HepG2 (cell line): ENCODE data around the gene NABP2. TPM values are rescaled to one million over a fixed set of nuclear protein-coding genes. Genes with fewer than 3 reads are reported as not detected.
A peak's percentile ranks its signal among the peaks of the same experiment; 100 is the strongest.

Source experiments
- BCL3 ChIP-seq: sonication (generic); formaldehyde crosslinking; IDR thresholded peaks from 2 replicates; pipeline ENCODE4 v1.5.1; 2020; ENCODE audit warnings: mild to moderate bottlenecking, missing genetic modification reagents, moderate library complexity
- BHLHE40 ChIP-seq: IDR thresholded peaks from 2 replicates; pipeline ENCODE4 v1.6.1; 2011; ENCODE audit warnings: low read length, improper control_type of control experiment
- HOXA3 ChIP-seq: sonication (generic); formaldehyde crosslinking; IDR thresholded peaks from 2 replicates; pipeline ENCODE4 v1.5.0; 2020; ENCODE audit warnings: missing genetic modification reagents
- HOXA7 ChIP-seq: sonication (generic); formaldehyde crosslinking; IDR thresholded peaks from 2 replicates; pipeline ENCODE4 v1.8.1; 2022; ENCODE audit warnings: mild to moderate bottlenecking, missing genetic modification reagents, moderate library complexity
- MIER2 ChIP-seq: IDR thresholded peaks from 2 replicates; pipeline ENCODE4 v1.6.1; 2016; ENCODE audit warnings: missing biosample characterization, missing genetic modification reagents
- RBM39 ChIP-seq: fragments of 200-400 bp; formaldehyde crosslinking; IDR thresholded peaks from one replicate; pipeline ENCODE4 v1.6.1; 2018; ENCODE audit warnings: antibody characterized with exemption, mild to moderate bottlenecking, low read depth, low read length; ENCODE audit not compliant: poor library complexity, severe bottlenecking
- REPIN1 ChIP-seq: sonication (generic); formaldehyde crosslinking; IDR thresholded peaks from 2 replicates; pipeline ENCODE4 v1.8.0; 2022; ENCODE audit warnings: missing genetic modification reagents, low read depth, mild to moderate bottlenecking, borderline replicate concordance
- ZNF121 ChIP-seq: sonication (generic); formaldehyde crosslinking; IDR thresholded peaks from 2 replicates; pipeline ENCODE4 v1.5.0; 2020; ENCODE audit warnings: mild to moderate bottlenecking, missing genetic modification reagents
- ZNF142 ChIP-seq: sonication (generic); formaldehyde crosslinking; IDR thresholded peaks from 2 replicates; pipeline ENCODE4 v1.4.0; 2020; ENCODE audit warnings: missing genetic modification reagents
- ZNF207 ChIP-seq: fragments of 450-650 bp; IDR thresholded peaks from 2 replicates; pipeline ENCODE4 v1.6.1; 2016; ENCODE audit warnings: antibody characterized with exemption, borderline replicate concordance
- ZNF33B ChIP-seq: sonication (generic); formaldehyde crosslinking; IDR thresholded peaks from 2 replicates; pipeline ENCODE4 v1.5.1; 2020; ENCODE audit warnings: mild to moderate bottlenecking, missing genetic modification reagents
- ZNF496 ChIP-seq: sonication (generic); formaldehyde crosslinking; IDR thresholded peaks from 2 replicates; pipeline ENCODE4 v1.8.1; 2023; ENCODE audit warnings: mild to moderate bottlenecking, moderate library complexity, missing genetic modification reagents; ENCODE audit not compliant: insufficient replicate concordance
- ZNF768 ChIP-seq: sonication (generic); formaldehyde crosslinking; IDR thresholded peaks from 2 replicates; pipeline ENCODE4 v1.4.0; 2020; ENCODE audit warnings: missing genetic modification reagents
- ZNF850 ChIP-seq: sonication (generic); formaldehyde crosslinking; conservative IDR thresholded peaks from 2 replicates; pipeline ENCODE4 v1.9.0; 2021; ENCODE audit warnings: mild to moderate bottlenecking, missing genetic modification reagents
- ZSCAN30 ChIP-seq: sonication (generic); formaldehyde crosslinking; IDR thresholded peaks from 2 replicates; pipeline ENCODE4 v1.5.0; 2020; ENCODE audit warnings: mild to moderate bottlenecking, missing genetic modification reagents
- polyA plus RNA-seq, 8 experiments: library from polyadenylated mRNA; depleted of rRNA in 3 of 8; stranded (reverse) in 7 of 8; unstranded in 1 of 8; fragments of >200 nt; fragmentation: Illumina TruSeq in 4 of 8; extraction: Trizol in 4 of 8; gene quantifications; 2 replicates each; pipeline versions ENCODE4 v1.2.1 to v1.2.3, GENCODE V29; 2011 to 2016; ENCODE audit warnings: low read depth in 4 of 8, missing spikeins in 1 of 8, mixed read lengths in 1 of 8; ENCODE audit not compliant: insufficient read depth in 1 of 8
- total RNA-seq, 5 experiments: library from RNA; depleted of rRNA; stranded (reverse); fragments of >200 nt; fragmentation: Illumina TruSeq; extraction: Trizol; gene quantifications; 2 replicates each; pipeline ENCODE4 v1.2.3, GENCODE V29; 2016; ENCODE audit warnings: low read depth in 1 of 5
- TF ChIP-seq, protein P1 (sequence below): sonication (generic); formaldehyde crosslinking; IDR thresholded peaks from 2 replicates; pipeline ENCODE4 v1.8.1; 2023; ENCODE audit warnings: mild to moderate bottlenecking, missing genetic modification reagents
- TF ChIP-seq, protein P2 (sequence below): sonication (generic); formaldehyde crosslinking; IDR thresholded peaks from 2 replicates; pipeline ENCODE4 v1.4.0; 2020; ENCODE audit warnings: missing genetic modification reagents, borderline replicate concordance

Gene NABP2
- total and polyA plus RNA-seq, 2 of the 13 experiments (the other 11 are each of a cell fraction or from before 2014, with no cell fraction given), result 33.2 to 35.5 TPM

DNA sequence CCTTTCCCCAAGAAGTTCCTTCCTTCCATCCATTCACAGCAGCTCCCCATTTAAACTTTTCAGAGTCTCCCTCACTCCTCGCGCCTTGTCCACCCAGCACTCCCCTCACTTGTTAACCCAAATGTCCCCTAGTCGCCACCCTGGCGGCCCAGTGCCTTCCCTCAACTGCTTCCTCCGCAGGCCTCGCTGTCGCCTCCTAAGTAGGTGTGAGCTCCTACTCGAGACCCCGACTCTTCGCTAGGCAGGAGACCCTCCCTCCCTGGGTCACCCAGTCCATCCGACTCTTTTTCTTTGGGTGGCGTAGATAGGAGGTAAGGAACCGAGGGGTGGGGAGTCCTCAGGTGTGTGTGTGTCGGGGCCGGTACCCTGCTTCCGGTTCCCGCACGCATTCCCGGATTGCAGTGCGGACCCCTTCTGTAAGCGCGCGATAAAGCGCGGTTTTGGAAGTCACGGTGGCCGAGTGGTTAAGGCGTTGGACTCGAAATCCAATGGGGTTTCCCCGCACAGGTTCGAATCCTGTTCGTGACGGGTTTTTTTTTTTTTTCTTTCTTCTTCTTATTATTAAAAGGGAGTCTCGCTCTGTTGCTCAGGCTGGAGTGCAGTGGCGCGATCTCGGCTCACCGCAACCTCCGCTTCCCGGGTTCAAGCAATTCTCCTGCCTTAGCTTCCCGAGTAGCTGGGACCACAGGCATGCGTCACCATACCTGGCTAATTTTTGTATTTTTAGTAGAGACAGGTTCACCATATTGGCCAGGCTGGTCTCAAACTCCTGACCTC lies 34.0 kb upstream of the NABP2 start (continued):
- TF ChIP-seq HOXA3 (peak; percentile 69), MIER2 (CRISPR knock-in tag) (no peak), ZNF850 (CRISPR knock-in tag) (no peak), REPIN1 (CRISPR knock-in tag) (no peak; the same call in 1 of the 2 replicates), BHLHE40 (no peak), ZSCAN30 (CRISPR knock-in tag) (no peak), ZNF142 (0 out of 2 replicates have a peak, but pooled peaks have one; percentile 32), ZNF207 (no peak), BCL3 (CRISPR knock-in tag) (peak; percentile 9; the same call in 1 of the 2 replicates), ZNF768 (CRISPR knock-in tag) (no peak), ZNF33B (0 out of 2 replicates have a peak, but pooled peaks have one; percentile 18), ZNF121 (CRISPR knock-in tag) (peak; percentile 42), ZNF496 (CRISPR knock-in tag) (no peak), RBM39 (no peak), HOXA7 (CRISPR knock-in tag) (no peak)
- TF ChIP-seq, protein P1, sequence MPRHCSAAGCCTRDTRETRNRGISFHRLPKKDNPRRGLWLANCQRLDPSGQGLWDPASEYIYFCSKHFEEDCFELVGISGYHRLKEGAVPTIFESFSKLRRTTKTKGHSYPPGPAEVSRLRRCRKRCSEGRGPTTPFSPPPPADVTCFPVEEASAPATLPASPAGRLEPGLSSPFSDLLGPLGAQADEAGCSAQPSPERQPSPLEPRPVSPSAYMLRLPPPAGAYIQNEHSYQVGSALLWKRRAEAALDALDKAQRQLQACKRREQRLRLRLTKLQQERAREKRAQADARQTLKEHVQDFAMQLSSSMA (CRISPR knock-in tag), result no peak
- TF ChIP-seq, protein P2, sequence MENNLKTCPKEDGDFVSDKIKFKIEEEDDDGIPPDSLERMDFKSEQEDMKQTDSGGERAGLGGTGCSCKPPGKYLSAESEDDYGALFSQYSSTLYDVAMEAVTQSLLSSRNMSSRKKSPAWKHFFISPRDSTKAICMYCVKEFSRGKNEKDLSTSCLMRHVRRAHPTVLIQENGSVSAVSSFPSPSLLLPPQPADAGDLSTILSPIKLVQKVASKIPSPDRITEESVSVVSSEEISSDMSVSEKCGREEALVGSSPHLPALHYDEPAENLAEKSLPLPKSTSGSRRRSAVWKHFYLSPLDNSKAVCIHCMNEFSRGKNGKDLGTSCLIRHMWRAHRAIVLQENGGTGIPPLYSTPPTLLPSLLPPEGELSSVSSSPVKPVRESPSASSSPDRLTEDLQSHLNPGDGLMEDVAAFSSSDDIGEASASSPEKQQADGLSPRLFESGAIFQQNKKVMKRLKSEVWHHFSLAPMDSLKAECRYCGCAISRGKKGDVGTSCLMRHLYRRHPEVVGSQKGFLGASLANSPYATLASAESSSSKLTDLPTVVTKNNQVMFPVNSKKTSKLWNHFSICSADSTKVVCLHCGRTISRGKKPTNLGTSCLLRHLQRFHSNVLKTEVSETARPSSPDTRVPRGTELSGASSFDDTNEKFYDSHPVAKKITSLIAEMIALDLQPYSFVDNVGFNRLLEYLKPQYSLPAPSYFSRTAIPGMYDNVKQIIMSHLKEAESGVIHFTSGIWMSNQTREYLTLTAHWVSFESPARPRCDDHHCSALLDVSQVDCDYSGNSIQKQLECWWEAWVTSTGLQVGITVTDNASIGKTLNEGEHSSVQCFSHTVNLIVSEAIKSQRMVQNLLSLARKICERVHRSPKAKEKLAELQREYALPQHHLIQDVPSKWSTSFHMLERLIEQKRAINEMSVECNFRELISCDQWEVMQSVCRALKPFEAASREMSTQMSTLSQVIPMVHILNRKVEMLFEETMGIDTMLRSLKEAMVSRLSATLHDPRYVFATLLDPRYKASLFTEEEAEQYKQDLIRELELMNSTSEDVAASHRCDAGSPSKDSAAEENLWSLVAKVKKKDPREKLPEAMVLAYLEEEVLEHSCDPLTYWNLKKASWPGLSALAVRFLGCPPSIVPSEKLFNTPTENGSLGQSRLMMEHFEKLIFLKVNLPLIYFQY (CRISPR knock-in tag), result no peak
